ENCODE measurements around the gene CMTM2.

DNA sequence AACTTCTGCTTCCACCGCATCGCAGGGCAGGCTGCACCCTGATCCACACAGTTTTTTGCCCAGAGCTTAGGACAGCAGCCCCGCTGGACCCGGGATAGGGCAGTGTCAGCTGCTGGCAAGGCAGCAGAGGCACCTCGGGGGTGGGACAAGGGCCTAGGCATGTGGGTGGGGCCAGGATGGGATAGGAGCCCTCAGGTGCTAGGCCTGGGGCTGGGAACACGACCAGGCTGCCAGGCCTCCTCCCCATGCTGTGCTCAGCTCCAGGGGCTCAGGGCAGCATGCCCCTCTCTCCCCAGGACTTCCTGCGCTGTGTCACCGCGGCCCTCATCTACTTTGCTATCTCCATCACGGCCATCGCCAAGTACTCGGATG is 29.9 kb downstream of the CMTM2 start:
- TF ChIP-seq CTCF (IDR thresholded peaks at IDR 0.05) (no peak), POLR2A (IDR thresholded peaks at IDR 0.05) (no peak)
